ENCODE data around the gene PTPN6.
A peak's percentile ranks its signal among the peaks of the same experiment; 100 is the strongest.

Gene PTPN6

DNA sequence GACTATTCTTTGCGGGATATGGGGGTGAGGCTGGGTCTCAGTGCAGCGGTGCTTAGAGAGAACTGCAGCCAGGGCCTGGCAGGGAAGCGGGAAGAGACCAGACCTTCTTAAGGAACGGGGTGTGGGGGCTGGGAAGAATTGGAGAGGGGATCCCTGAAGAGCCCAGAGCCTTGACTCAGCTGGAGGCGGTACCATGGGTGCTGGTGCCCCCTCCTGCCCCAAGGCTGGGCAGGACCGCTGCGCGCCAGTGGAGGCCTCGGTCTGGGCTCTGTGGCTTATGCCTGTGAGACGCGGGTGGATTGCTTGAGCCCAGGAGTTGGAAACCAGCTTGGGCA is 8.9 kb upstream of the PTPN6 start:
- no peak for DNase-seq

DNA sequence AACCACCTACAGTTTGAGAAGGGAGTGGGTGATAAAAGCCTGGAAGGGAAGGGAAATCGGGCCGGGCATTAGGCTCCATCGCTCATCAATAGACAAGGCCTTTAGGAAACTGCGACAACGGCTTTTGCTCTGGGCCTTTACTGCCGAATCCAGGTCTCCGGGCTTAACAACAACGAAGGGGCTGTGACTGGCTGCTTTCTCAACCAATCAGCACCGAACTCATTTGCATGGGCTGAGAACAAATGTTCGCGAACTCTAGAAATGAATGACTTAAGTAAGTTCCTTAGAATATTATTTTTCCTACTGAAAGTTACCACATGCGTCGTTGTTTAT is 7.8 kb upstream of the PTPN6 start:
- peak; percentile 77 to 83 for DNase-seq

GRCh38 chr12:6943722-6944380 is 7.3 kb upstream of the PTPN6 start, which contains the start of the genes C12orf57 and RNU7-1:
TSS of gene C12orf57 (plus strand) at chr12:6944022. CDS start at chr12:6944122, 100 bp downstream.
TSS of gene RNU7-1 (plus strand) at chr12:6943816.
- DNase-seq: peak; percentile 71 to 76

DNA sequence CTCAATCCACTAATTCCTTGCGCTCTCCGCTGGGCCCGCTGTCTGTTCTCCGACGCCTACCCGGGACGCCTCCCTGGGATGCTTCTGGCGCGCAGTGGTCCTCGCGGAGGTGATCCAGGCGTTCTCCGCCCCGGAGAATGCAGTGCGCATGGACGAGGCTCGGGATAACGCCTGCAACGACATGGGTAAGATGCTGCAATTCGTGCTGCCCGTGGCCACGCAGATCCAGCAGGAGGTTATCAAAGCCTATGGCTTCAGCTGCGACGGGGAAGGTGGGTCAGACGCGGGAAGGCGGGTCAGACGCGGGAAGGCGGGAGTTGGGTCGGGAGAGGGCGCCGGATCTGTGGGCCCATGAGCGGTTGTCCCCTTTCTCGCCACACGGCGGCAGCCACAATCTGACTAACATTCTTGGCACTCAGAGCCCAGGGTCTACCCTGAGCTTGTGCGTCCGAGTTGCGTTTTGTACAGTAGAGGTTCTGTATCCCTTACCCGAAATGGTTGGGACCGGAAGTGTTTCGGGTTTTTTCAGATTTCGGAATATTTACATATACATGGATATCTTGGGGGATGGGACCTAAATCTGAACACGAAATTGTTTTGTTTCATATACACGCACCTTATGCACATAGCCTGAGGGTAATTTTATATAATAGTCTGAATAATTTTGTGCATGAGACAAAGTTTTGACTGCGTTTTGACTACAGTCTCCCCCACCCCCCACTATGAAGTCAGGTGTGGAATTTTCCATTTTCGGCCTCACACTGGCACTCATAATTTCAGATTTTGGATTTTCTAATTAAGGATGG is 6.6 kb upstream of the PTPN6 start:
- DNase-seq: peak; percentile 65 to 78

- DNase-seq: no peak
Observed at GRCh38 chr12:6945613-6946012, 5.5 kb upstream of the PTPN6 start.

DNA sequence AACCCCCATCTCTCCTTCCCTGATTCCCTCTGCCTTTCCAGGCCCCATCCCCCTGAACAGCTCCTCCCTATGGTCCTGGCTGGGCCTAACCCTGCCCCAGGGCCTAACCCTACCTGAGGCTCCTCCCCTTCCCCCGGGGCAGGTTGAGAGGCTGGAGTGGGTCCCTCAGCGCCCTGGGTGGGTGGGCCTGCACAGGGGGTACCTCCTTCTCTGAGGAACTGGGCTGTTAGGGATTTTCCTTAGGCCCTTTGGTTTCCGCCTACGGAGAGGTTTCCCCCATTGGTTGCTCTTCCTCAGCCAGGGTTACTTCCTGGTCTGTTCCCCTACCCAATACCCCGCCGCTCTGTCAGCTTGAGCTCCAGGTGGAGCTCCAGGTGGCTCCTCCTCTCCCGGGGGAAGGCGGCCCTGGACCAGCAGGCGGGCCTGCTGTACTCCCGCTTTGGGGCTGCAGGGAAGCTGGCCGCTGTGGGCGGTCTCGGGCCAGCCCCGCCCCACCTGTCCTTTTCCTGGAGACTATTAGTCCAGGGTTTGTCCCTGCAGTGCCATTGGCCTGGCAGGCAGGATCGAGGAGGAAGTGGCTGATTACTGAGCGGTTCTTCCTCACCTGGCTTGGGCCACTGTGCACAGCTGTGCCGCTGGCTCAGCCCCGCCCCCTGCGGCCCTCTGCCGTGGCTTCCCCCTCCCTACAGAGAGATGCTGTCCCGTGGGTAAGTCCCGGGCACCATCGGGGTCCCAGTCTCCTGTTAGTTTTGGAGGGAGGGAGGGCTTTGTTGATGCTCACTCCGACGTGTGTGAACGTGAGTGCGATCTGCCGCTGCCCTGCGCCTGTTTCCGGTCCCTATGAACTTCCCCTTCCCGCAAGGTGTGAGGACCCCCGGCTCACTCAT is 4.9 kb upstream of the PTPN6 start:
- no peak for DNase-seq

- no peak for DNase-seq
Observed at GRCh38 chr12:6946920-6947374, 4.2 kb upstream of the PTPN6 start.

- DNase-seq: no peak
Observed at GRCh38 chr12:6947615-6948014, 3.5 kb upstream of the PTPN6 start.

- DNase-seq: no peak
Observed at GRCh38 chr12:6948873-6949594, 2.1 kb upstream of the PTPN6 start.

DNA sequence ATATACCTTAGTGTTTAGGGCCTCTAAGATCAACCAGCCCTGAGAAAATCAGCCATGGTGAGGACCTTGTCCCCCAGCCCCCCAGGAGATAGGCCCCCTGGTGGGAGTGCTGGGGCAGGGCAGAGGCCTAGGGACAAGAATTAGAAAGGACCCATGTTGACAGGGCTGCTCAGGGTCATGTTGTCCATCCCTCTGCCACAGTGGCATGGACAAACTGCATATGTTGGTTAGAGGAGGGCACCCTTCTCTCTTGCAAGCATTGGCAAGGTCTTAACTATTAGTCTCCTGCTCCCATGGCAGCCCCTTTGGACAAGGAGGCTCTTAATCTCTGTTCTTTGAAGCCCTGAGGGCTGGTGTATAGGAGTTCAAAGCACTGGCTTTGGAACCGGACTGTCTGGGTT is 755 bp upstream of the PTPN6 start:
- peak in 1 of 2 experiments; percentile 4 for DNase-seq

DNA sequence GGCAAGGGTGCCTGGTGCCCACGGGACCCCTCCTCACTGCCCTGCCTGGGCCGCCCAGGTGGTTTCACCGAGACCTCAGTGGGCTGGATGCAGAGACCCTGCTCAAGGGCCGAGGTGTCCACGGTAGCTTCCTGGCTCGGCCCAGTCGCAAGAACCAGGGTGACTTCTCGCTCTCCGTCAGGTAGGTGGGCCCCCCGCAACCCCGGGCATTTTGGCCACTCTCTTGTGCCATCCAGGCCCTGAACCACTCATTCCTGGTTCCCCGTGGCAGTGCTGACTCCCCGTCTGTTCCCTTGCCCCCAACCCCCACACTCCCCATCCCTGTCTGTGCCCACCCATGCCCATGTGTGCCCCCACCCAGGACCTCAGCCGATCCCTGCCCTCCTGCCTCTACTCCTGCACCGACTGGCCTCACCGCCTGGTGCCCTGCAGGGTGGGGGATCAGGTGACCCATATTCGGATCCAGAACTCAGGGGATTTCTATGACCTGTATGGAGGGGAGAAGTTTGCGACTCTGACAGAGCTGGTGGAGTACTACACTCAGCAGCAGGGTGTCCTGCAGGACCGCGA is 480 bp downstream of the PTPN6 start:
- DNase-seq: no peak

GRCh38 chr12:6952121-6952862 is 1.1 kb downstream of the PTPN6 start:
- DNase-seq: no peak

- no peak for DNase-seq
Observed at GRCh38 chr12:6952863-6953441, 1.8 kb downstream of the PTPN6 start.

DNA sequence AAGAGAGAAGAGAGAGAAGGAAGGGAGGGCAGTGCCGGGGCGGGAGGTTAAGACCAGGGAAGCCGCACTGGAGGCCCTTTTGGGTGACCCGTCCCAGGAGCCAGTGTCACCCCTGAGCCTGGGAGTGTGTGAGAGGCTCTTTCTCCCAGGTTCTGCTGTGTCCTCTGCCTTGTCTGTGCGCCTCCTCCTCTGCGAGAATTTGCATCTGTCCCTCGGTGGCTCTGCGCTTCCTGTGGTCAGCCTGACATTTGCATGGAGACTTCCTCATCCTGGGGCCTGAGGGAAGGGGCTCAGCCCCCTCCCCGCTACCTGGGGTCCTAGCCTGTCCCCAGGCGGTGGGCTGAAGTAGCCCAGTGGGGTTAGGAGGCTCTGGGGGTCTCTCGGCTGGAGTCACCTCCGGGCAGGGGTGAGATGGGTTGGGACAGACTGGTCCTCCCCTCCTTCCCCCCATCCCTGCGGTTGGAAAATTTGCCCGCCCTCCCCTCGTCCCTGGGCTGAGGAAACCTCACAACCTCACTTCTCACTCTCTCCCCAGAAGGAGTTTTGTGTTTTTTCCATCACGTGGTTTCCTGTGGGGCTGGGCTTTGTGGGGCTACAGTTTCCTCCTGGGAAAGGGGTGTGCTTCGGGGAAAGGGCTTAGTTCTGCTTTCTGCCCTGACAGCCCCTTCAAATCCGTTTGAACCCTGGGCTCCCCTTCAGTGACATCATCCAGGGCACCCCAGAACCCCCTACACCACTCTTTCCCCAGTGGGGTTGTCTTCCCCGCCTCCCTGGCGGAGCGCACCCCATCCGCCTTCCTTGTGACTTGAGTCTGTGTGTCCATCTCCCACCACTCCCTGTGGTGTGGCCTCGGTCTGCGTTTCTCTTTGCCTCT is 2.5 kb downstream of the PTPN6 start:
- DNase-seq: peak; percentile 82 to 87

DNA sequence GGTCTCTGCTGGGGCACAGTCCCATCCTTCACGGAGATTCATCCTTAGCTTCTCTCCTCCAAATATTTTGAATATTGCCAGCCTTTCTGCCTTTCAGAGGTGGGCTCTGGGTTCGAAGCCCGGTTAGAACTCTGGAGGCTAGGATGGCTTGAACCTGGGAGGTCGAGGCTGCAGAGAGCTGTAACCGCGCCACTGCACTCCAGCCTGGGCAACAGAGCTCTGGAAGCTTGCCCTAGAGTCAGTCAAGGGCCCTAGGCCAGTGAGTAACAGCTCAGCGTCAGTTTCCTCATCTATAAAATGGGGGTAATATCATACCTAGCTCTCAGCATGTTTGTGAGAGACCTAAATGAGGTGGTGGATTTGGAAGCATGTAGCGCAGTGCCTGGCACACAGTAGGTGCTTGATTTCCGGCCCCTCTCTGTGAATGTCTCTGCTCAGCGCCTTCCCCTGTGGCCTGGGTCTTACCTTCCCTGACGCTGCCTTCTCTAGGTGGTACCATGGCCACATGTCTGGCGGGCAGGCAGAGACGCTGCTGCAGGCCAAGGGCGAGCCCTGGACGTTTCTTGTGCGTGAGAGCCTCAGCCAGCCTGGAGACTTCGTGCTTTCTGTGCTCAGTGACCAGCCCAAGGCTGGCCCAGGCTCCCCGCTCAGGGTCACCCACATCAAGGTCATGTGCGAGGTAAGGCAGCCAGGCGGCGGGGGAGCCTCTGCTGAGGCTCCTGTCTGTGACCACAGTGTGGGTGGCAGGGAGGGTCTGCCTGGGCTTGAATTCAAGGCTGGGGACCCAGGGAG is 3.4 kb downstream of the PTPN6 start:
- no peak for DNase-seq

DNA sequence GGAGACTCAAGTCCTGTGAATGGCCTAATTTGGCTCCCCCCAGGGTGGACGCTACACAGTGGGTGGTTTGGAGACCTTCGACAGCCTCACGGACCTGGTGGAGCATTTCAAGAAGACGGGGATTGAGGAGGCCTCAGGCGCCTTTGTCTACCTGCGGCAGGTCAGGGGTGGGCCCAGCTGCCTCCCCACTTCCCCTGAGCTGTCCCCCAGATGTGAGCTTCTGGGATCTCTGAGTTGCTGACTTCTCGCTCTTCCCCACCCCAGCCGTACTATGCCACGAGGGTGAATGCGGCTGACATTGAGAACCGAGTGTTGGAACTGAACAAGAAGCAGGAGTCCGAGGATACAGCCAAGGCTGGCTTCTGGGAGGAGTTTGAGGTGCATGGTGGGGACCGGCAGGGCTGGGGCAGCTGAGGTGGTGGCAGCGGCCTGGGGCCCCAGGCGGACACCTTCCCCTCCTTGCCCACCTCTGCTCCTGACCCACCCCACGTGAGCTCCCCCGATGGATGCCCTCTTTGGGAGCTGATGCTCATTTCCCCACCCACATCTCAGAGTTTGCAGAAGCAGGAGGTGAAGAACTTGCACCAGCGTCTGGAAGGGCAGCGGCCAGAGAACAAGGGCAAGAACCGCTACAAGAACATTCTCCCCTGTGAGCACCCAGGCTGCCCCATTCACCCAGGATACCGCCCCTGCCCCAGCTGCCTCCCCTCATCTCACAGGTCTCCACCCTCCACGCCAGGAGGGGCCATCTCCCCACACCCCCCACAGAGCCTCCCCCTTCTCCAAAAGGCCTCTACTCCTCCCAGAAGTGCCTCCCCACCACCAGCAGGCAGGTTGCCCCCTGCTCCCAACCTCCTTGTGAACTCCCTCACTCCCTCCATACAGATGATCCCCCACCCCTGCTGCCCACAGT is 4.2 kb downstream of the PTPN6 start:
- no peak for DNase-seq

DNA sequence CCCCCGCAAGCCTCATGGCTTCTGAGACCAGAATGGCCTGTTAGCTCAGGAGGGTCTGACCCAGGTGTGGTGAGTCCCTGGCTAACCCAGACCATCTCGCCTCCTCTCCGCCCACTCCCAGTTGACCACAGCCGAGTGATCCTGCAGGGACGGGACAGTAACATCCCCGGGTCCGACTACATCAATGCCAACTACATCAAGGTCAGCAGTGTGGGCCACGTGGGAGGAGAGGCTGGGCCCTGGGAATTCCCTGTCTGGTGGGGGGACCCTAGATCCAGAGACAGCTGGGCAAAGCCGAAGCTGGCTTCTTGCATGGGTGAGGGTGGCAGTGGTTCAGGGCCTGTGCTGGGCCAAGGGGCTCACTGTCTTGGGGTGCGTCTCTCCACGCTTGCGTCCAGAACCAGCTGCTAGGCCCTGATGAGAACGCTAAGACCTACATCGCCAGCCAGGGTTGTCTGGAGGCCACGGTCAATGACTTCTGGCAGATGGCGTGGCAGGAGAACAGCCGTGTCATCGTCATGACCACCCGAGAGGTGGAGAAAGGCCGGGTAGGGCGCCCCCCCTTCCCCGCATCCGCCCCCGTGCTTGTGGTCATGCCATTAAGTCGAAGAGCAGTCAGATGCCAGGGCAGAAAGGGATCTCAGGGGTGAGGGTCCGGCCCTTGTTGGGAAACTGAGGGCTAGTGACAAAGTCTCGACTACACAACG is 5.0 kb downstream of the PTPN6 start:
- DNase-seq: no peak

Data from Kasumi-1 (cell line).